ENCODE measurements around the gene PLEKHD1.

Gene PLEKHD1

GRCh38 chr14:69547701-69548348, 63.3 kb downstream of the PLEKHD1 start:
- DNase-seq (ENCODE audit: low read depth): peak; percentile 46

GRCh38 chr14:69548566-69548965, 64.0 kb downstream of the PLEKHD1 start:
- DNase-seq (ENCODE audit: low read depth): no peak

- DNase-seq (ENCODE audit: low read depth): no peak
These were observed 67.0 kb downstream of the PLEKHD1 start for GRCh38 chr14:69551511-69551910.

GRCh38 chr14:69553252-69553651, 68.7 kb downstream of the PLEKHD1 start:
- DNase-seq (ENCODE audit: low read depth): no peak

GRCh38 chr14:69554500-69554899, 70.0 kb downstream of the PLEKHD1 start:
- DNase-seq (ENCODE audit: low read depth): no peak

GRCh38 chr14:69558774-69559173, 74.2 kb downstream of the PLEKHD1 start:
- DNase-seq (ENCODE audit: low read depth): no peak

GRCh38 chr14:69559581-69560011, 75.1 kb downstream of the PLEKHD1 start:
- DNase-seq (ENCODE audit: low read depth): no peak

GRCh38 chr14:69560826-69561225, 76.3 kb downstream of the PLEKHD1 start:
- DNase-seq (ENCODE audit: low read depth): no peak

- no peak for DNase-seq (ENCODE audit: low read depth)
These were observed 77.4 kb downstream of the PLEKHD1 start for GRCh38 chr14:69561893-69562292.

GRCh38 chr14:69567563-69567962, 83.0 kb downstream of the PLEKHD1 start:
- DNase-seq (ENCODE audit: low read depth): no peak

- no peak for DNase-seq (ENCODE audit: low read depth)
These were observed 85.3 kb downstream of the PLEKHD1 start for GRCh38 chr14:69569859-69570258.

GRCh38 chr14:69570836-69571330, 86.4 kb downstream of the PLEKHD1 start:
- DNase-seq (ENCODE audit: low read depth): no peak

GRCh38 chr14:69571449-69572029, 87.0 kb downstream of the PLEKHD1 start:
- DNase-seq (ENCODE audit: low read depth): no peak

- no peak for DNase-seq (ENCODE audit: low read depth)
These were observed 87.7 kb downstream of the PLEKHD1 start for GRCh38 chr14:69572030-69572840.

- no peak for DNase-seq (ENCODE audit: low read depth)
These were observed 88.3 kb downstream of the PLEKHD1 start for GRCh38 chr14:69572841-69573135.

- no peak for DNase-seq (ENCODE audit: low read depth)
These were observed 88.8 kb downstream of the PLEKHD1 start for GRCh38 chr14:69573205-69573830.

GRCh38 chr14:69573831-69574262, 89.3 kb downstream of the PLEKHD1 start:
- no peak for DNase-seq (ENCODE audit: low read depth)

- peak; percentile 62 for DNase-seq (ENCODE audit: low read depth)
These were observed 89.9 kb downstream of the PLEKHD1 start, which contains the start of gene CCDC177 for GRCh38 chr14:69574263-69574953. TSS of gene CCDC177 (minus strand) at chr14:69574871. CDS start at chr14:69573622, 1,249 bp downstream.

- DNase-seq (ENCODE audit: low read depth): no peak
These were observed 90.4 kb downstream of the PLEKHD1 start for GRCh38 chr14:69574954-69575295.

- no peak for DNase-seq (ENCODE audit: low read depth)
These were observed 94.9 kb downstream of the PLEKHD1 start for GRCh38 chr14:69579476-69579875.

GRCh38 chr14:69580009-69580577, 95.6 kb downstream of the PLEKHD1 start:
- no peak for DNase-seq (ENCODE audit: low read depth)
